HepG2 (cell line): ENCODE data around the gene POLDIP3. TPM values are rescaled to one million over a fixed set of nuclear protein-coding genes. Genes with fewer than 3 reads are reported as not detected.

Source experiments
- ARHGAP35 ChIP-seq: sonication (generic); formaldehyde crosslinking; IDR thresholded peaks from 2 replicates; pipeline ENCODE4 v1.9.0; 2022; ENCODE audit warnings: mild to moderate bottlenecking, inconsistent platforms, moderate library complexity, missing genetic modification reagents, borderline replicate concordance
- CHD4 ChIP-seq: fragments of 200-600 bp; sonication (generic); IDR thresholded peaks from 2 replicates; pipeline ENCODE4 v1.7.0; 2017; ENCODE audit warnings: mild to moderate bottlenecking, low read length, borderline replicate concordance
- DPF2 ChIP-seq: sonication (generic); formaldehyde crosslinking; IDR thresholded peaks from 2 replicates; pipeline ENCODE4 v1.4.0; 2020; ENCODE audit warnings: mild to moderate bottlenecking, low read depth, missing genetic modification reagents, borderline replicate concordance
- KLF16 ChIP-seq, 2 experiments: sonication (generic) in 1 of 2; formaldehyde crosslinking in 1 of 2; IDR thresholded peaks; 2 replicates each; pipeline versions ENCODE4 v1.6.1 to v1.8.0; 2016 to 2023; ENCODE audit warnings: missing genetic modification reagents in 2 of 2, missing compliant biosample characterization in 1 of 2
- MYC ChIP-seq: sonication (generic); formaldehyde crosslinking; IDR thresholded peaks from 2 replicates; pipeline ENCODE4 v1.9.0; 2021; ENCODE audit warnings: missing genetic modification reagents, borderline replicate concordance
- PATZ1 ChIP-seq: sonication (generic); formaldehyde crosslinking; IDR thresholded peaks from 2 replicates; pipeline ENCODE4 v1.4.0; 2020; ENCODE audit warnings: missing genetic modification reagents
- PLSCR1 ChIP-seq: sonication (generic); formaldehyde crosslinking; IDR thresholded peaks from 2 replicates; pipeline ENCODE4 v1.5.0; 2020; ENCODE audit warnings: missing genetic modification reagents, mild to moderate bottlenecking, borderline replicate concordance
- POLR2AphosphoS2 ChIP-seq: IDR thresholded peaks from 2 replicates; pipeline ENCODE4 v1.6.1; 2011; ENCODE audit warnings: low read depth, low read length, improper control_type of control experiment
- SKI ChIP-seq: fragments of 450-650 bp; IDR thresholded peaks from one replicate; pipeline ENCODE4 v1.6.1; 2018; ENCODE audit warnings: mild to moderate bottlenecking; ENCODE audit not compliant: partially characterized antibody
- SMARCE1 ChIP-seq: fragments of 450-650 bp; IDR thresholded peaks from 2 replicates; pipeline ENCODE4 v1.6.1; 2017; ENCODE audit warnings: borderline replicate concordance
- SNAI1 ChIP-seq: sonication (generic); formaldehyde crosslinking; IDR thresholded peaks from 2 replicates; pipeline ENCODE4 v1.5.0; 2020; ENCODE audit warnings: mild to moderate bottlenecking, missing genetic modification reagents, borderline replicate concordance
- TEAD3 ChIP-seq: optimal IDR thresholded peaks from 2 replicates; pipeline ENCODE3; 2016; ENCODE audit warnings: borderline replicate concordance
- ZBTB49 ChIP-seq: sonication (generic); formaldehyde crosslinking; IDR thresholded peaks from 2 replicates; pipeline ENCODE4 v1.4.0; 2020; ENCODE audit warnings: missing genetic modification reagents, borderline replicate concordance
- ZNF407 ChIP-seq: sonication (generic); formaldehyde crosslinking; IDR thresholded peaks from one replicate; pipeline ENCODE4 v1.5.1; 2020; ENCODE audit warnings: mild to moderate bottlenecking, missing genetic modification reagents; ENCODE audit errors: not compliant biosample characterization
- ZNF546 ChIP-seq: sonication (generic); formaldehyde crosslinking; conservative IDR thresholded peaks from 2 replicates; pipeline ENCODE4 v1.8.1; 2023; ENCODE audit warnings: mild to moderate bottlenecking, missing genetic modification reagents
- ZNF713 ChIP-seq: sonication (generic); formaldehyde crosslinking; IDR thresholded peaks from 2 replicates; pipeline ENCODE4 v1.4.0; 2020; ENCODE audit warnings: mild to moderate bottlenecking, missing genetic modification reagents
- ZZZ3 ChIP-seq: sonication (generic); formaldehyde crosslinking; IDR thresholded peaks from 2 replicates; pipeline ENCODE4 v1.4.0; 2020; ENCODE audit warnings: missing genetic modification reagents, mild to moderate bottlenecking, borderline replicate concordance
- polyA plus RNA-seq, 8 experiments: library from polyadenylated mRNA; depleted of rRNA in 3 of 8; stranded (reverse) in 7 of 8; unstranded in 1 of 8; fragments of >200 nt; fragmentation: Illumina TruSeq in 4 of 8; extraction: Trizol in 4 of 8; gene quantifications; 2 replicates each; pipeline versions ENCODE4 v1.2.1 to v1.2.3, GENCODE V29; 2011 to 2016; ENCODE audit warnings: low read depth in 4 of 8, missing spikeins in 1 of 8, mixed read lengths in 1 of 8; ENCODE audit not compliant: insufficient read depth in 1 of 8
- total RNA-seq, 5 experiments: library from RNA; depleted of rRNA; stranded (reverse); fragments of >200 nt; fragmentation: Illumina TruSeq; extraction: Trizol; gene quantifications; 2 replicates each; pipeline ENCODE4 v1.2.3, GENCODE V29; 2016; ENCODE audit warnings: low read depth in 1 of 5

POLDIP3 gene
- total and polyA plus RNA-seq, 2 of the 13 experiments (the other 11 are each of a cell fraction or from before 2014, with no cell fraction given): 45.8 to 47.4 TPM

GRCh38 chr22:42620084-42620483 lies 5.4 kb upstream of the POLDIP3 start (continued):
- TF ChIP-seq CHD4 (peak; percentile 77; the same call in 1 of the 2 replicates), SKI (no peak), MYC (CRISPR knock-in tag) (no peak), PATZ1 (no peak), DPF2 (CRISPR knock-in tag) (no peak), ZBTB49 (CRISPR knock-in tag) (no peak), POLR2AphosphoS2 (no peak), SMARCE1 (no peak), ZNF407 (CRISPR knock-in tag) (no peak), TEAD3 (CRISPR knock-in tag) (no peak), PLSCR1 (CRISPR knock-in tag) (no peak), ZZZ3 (CRISPR knock-in tag) (no peak), ZNF713 (CRISPR knock-in tag) (no peak), KLF16 (CRISPR knock-in tag; IDR thresholded peaks at IDR 0.05) (no peak), SNAI1 (no peak), ZNF546 (CRISPR knock-in tag) (no peak), ARHGAP35 (CRISPR knock-in tag) (no peak)
